K562 (cell line): ENCODE results near the gene TEX48.

Source experiments
- ARNT ChIP-seq, 2 experiments: fragments of 450-650 bp; IDR thresholded peaks; 2 replicates each; pipeline ENCODE4 v1.6.1; 2016; ENCODE audit warnings: mild to moderate bottlenecking in 1 of 2
- ETV6 ChIP-seq, 3 experiments: fragments of 150-350 bp in 1 of 3; sonication (generic) in 1 of 3; formaldehyde crosslinking in 1 of 3; IDR thresholded peaks; 2 replicates each; pipeline versions ENCODE4 v1.6.1 to v1.8.0; 2014 to 2022; ENCODE audit warnings: borderline replicate concordance in 2 of 3, low read depth in 2 of 3, antibody characterized with exemption in 1 of 3, low read length in 1 of 3, mild to moderate bottlenecking in 1 of 3, missing genetic modification reagents in 1 of 3
- ZNF324 ChIP-seq: fragments of 250-450 bp; sonication (Bioruptor Pico); IDR thresholded peaks from 2 replicates; pipeline ENCODE4 v1.4.0; 2020; ENCODE audit warnings: mild to moderate bottlenecking

GRCh38 chr9:114696814-114697544, 15.0 kb upstream of the TEX48 start:
- TF ChIP-seq ARNT (IDR thresholded peaks at IDR 0.05), result no peak
- TF ChIP-seq ZNF324 (CRISPR knock-in tag), result no peak
- no peak for TF ChIP-seq ETV6 (IDR thresholded peaks at IDR 0.05; ENCODE audit: borderline replicate concordance in 1 of 2, low read depth in 2 of 2, low read length in 1 of 2)
- TF ChIP-seq ETV6 (CRISPR knock-in tag; IDR thresholded peaks at IDR 0.05; ENCODE audit: borderline replicate concordance), result no peak
